ENCODE data around the gene ARHGEF16.

ARHGEF16 gene

GRCh38 chr1:3510956-3511250 lies 56.4 kb downstream of the ARHGEF16 start:
- no CpG with 5 or more reads among the region's 12 CpGs for WGBS (ENCODE audit: insufficient coverage, insufficient read length)
- DNase-seq (ENCODE audit: low read depth, low spot score): no peak
- Histone ChIP-seq H3K4me3 (ENCODE audit: low read length) (no peak overlapping the region), H3K4me1 (ENCODE audit: control insufficient read depth, insufficient read depth, low read length) (no peaks in the 10 kb centered on the region), H3K9me3 (ENCODE audit: control insufficient read depth, insufficient read depth, low read length) (no peaks in the 10 kb centered on the region), H3K27me3 (ENCODE audit: control insufficient read depth, insufficient read depth, low read length) (no peaks in the 10 kb centered on the region), H3K36me3 (ENCODE audit: control insufficient read depth, insufficient read depth, low read length) (peaks cover 3% of the 10 kb centered on the region; the same call in 1 of the 2 replicates), H3K27ac (ENCODE audit: low read length) (no peak overlapping the region)

- H3K4me3 ChIP-seq (ENCODE audit: low read length): no peak overlapping the region
- H3K27me3 ChIP-seq (ENCODE audit: control insufficient read depth, insufficient read depth, low read length): no peaks in the 10 kb centered on the region
- no peak for DNase-seq (ENCODE audit: low read depth, low spot score)
- no CpG with 5 or more reads among the region's 16 CpGs for WGBS (ENCODE audit: insufficient coverage, insufficient read length)
- H3K36me3 ChIP-seq (ENCODE audit: control insufficient read depth, insufficient read depth, low read length): peaks cover 3% of the 10 kb centered on the region; the same call in 1 of the 2 replicates
- no peaks in the 10 kb centered on the region for H3K9me3 ChIP-seq (ENCODE audit: control insufficient read depth, insufficient read depth, low read length)
- H3K4me1 ChIP-seq (ENCODE audit: control insufficient read depth, insufficient read depth, low read length): no peaks in the 10 kb centered on the region
- no peak overlapping the region for H3K27ac ChIP-seq (ENCODE audit: low read length)
These were observed 56.8 kb downstream of the ARHGEF16 start for GRCh38 chr1:3511306-3511705.

- H3K9me3 ChIP-seq (ENCODE audit: control insufficient read depth, insufficient read depth, low read length): no peaks in the 10 kb centered on the region
- no peak overlapping the region for H3K4me3 ChIP-seq (ENCODE audit: low read length)
- no peaks in the 10 kb centered on the region for H3K27me3 ChIP-seq (ENCODE audit: control insufficient read depth, insufficient read depth, low read length)
- no peak for DNase-seq (ENCODE audit: low read depth, low spot score)
- peaks cover 3% of the 10 kb centered on the region; the same call in 1 of the 2 replicates for H3K36me3 ChIP-seq (ENCODE audit: control insufficient read depth, insufficient read depth, low read length)
- H3K4me1 ChIP-seq (ENCODE audit: control insufficient read depth, insufficient read depth, low read length): no peaks in the 10 kb centered on the region
- no peak overlapping the region for H3K27ac ChIP-seq (ENCODE audit: low read length)
- no CpG with 5 or more reads among the region's 15 CpGs for WGBS (ENCODE audit: insufficient coverage, insufficient read length)
These were observed 57.4 kb downstream of the ARHGEF16 start for GRCh38 chr1:3511856-3512255.

GRCh38 chr1:3514404-3514803 lies 59.9 kb downstream of the ARHGEF16 start:
- no peaks in the 10 kb centered on the region for H3K4me1 ChIP-seq (ENCODE audit: control insufficient read depth, insufficient read depth, low read length)
- H3K9me3 ChIP-seq (ENCODE audit: control insufficient read depth, insufficient read depth, low read length): no peaks in the 10 kb centered on the region
- WGBS (ENCODE audit: insufficient coverage, insufficient read length): no CpG with 5 or more reads among the region's 17 CpGs
- H3K27me3 ChIP-seq (ENCODE audit: control insufficient read depth, insufficient read depth, low read length): no peaks in the 10 kb centered on the region
- no peak overlapping the region for H3K27ac ChIP-seq (ENCODE audit: low read length)
- no peak for DNase-seq (ENCODE audit: low read depth, low spot score)
- H3K4me3 ChIP-seq (ENCODE audit: low read length): no peak overlapping the region
- H3K36me3 ChIP-seq (ENCODE audit: control insufficient read depth, insufficient read depth, low read length): peaks cover 3% of the 10 kb centered on the region; the same call in 1 of the 2 replicates

- Histone ChIP-seq H3K4me1 (ENCODE audit: control insufficient read depth, insufficient read depth, low read length) (no peaks in the 10 kb centered on the region), H3K27ac (ENCODE audit: low read length) (no peak overlapping the region), H3K36me3 (ENCODE audit: control insufficient read depth, insufficient read depth, low read length) (peaks cover 3% of the 10 kb centered on the region; the same call in 1 of the 2 replicates), H3K4me3 (ENCODE audit: low read length) (no peak overlapping the region), H3K9me3 (ENCODE audit: control insufficient read depth, insufficient read depth, low read length) (no peaks in the 10 kb centered on the region), H3K27me3 (ENCODE audit: control insufficient read depth, insufficient read depth, low read length) (no peaks in the 10 kb centered on the region)
- no CpG with 5 or more reads among the region's 12 CpGs for WGBS (ENCODE audit: insufficient coverage, insufficient read length)
- no peak for DNase-seq (ENCODE audit: low read depth, low spot score)
These were observed 60.8 kb downstream of the ARHGEF16 start for GRCh38 chr1:3515272-3515671.

- Histone ChIP-seq H3K27me3 (ENCODE audit: control insufficient read depth, insufficient read depth, low read length) (no peaks in the 10 kb centered on the region), H3K4me3 (ENCODE audit: low read length) (no peak overlapping the region), H3K9me3 (ENCODE audit: control insufficient read depth, insufficient read depth, low read length) (no peaks in the 10 kb centered on the region), H3K27ac (ENCODE audit: low read length) (no peak overlapping the region), H3K36me3 (ENCODE audit: control insufficient read depth, insufficient read depth, low read length) (0 out of 2 replicates have a peak, but pooled peaks cover 3% of the 10 kb centered on the region), H3K4me1 (ENCODE audit: control insufficient read depth, insufficient read depth, low read length) (no peaks in the 10 kb centered on the region)
- whole genome bisulfite sequencing (ENCODE audit: insufficient coverage, insufficient read length): no CpG with 5 or more reads among the region's 19 CpGs
- no peak for DNase-seq (ENCODE audit: low read depth, low spot score)
These were observed 61.5 kb downstream of the ARHGEF16 start for GRCh38 chr1:3515774-3516480.

GRCh38 chr1:3516481-3516869 lies 62.0 kb downstream of the ARHGEF16 start:
- Histone ChIP-seq H3K4me1 (ENCODE audit: control insufficient read depth, insufficient read depth, low read length) (no peaks in the 10 kb centered on the region), H3K27ac (ENCODE audit: low read length) (no peak overlapping the region), H3K36me3 (ENCODE audit: control insufficient read depth, insufficient read depth, low read length) (0 out of 2 replicates have a peak, but pooled peaks cover 3% of the 10 kb centered on the region), H3K27me3 (ENCODE audit: control insufficient read depth, insufficient read depth, low read length) (no peaks in the 10 kb centered on the region), H3K9me3 (ENCODE audit: control insufficient read depth, insufficient read depth, low read length) (no peaks in the 10 kb centered on the region), H3K4me3 (ENCODE audit: low read length) (no peak overlapping the region)
- DNase-seq (ENCODE audit: low read depth, low spot score): no peak
- no CpG with 5 or more reads among the region's 15 CpGs for WGBS (ENCODE audit: insufficient coverage, insufficient read length)

GRCh38 chr1:3516911-3517675 lies 62.6 kb downstream of the ARHGEF16 start:
- Histone ChIP-seq H3K27ac (ENCODE audit: low read length) (no peak overlapping the region), H3K27me3 (ENCODE audit: control insufficient read depth, insufficient read depth, low read length) (no peaks in the 10 kb centered on the region), H3K4me3 (ENCODE audit: low read length) (no peak overlapping the region), H3K4me1 (ENCODE audit: control insufficient read depth, insufficient read depth, low read length) (no peaks in the 10 kb centered on the region), H3K36me3 (ENCODE audit: control insufficient read depth, insufficient read depth, low read length) (0 out of 2 replicates have a peak, but pooled peaks cover under 1% of the 10 kb centered on the region), H3K9me3 (ENCODE audit: control insufficient read depth, insufficient read depth, low read length) (no peaks in the 10 kb centered on the region)
- WGBS (ENCODE audit: insufficient coverage, insufficient read length): no CpG with 5 or more reads among the region's 27 CpGs
- no peak for DNase-seq (ENCODE audit: low read depth, low spot score)

- no peak overlapping the region for H3K4me3 ChIP-seq (ENCODE audit: low read length)
- no peak for DNase-seq (ENCODE audit: low read depth, low spot score)
- no peaks in the 10 kb centered on the region for H3K4me1 ChIP-seq (ENCODE audit: control insufficient read depth, insufficient read depth, low read length)
- no peaks in the 10 kb centered on the region for H3K36me3 ChIP-seq (ENCODE audit: control insufficient read depth, insufficient read depth, low read length)
- no CpG with 5 or more reads among the region's 12 CpGs for WGBS (ENCODE audit: insufficient coverage, insufficient read length)
- no peaks in the 10 kb centered on the region for H3K27me3 ChIP-seq (ENCODE audit: control insufficient read depth, insufficient read depth, low read length)
- no peaks in the 10 kb centered on the region for H3K9me3 ChIP-seq (ENCODE audit: control insufficient read depth, insufficient read depth, low read length)
- no peak overlapping the region for H3K27ac ChIP-seq (ENCODE audit: low read length)
These were observed 63.8 kb downstream of the ARHGEF16 start for GRCh38 chr1:3518256-3518655.

- H3K27me3 ChIP-seq (ENCODE audit: control insufficient read depth, insufficient read depth, low read length): no peaks in the 10 kb centered on the region
- H3K27ac ChIP-seq (ENCODE audit: low read length): no peak overlapping the region
- no peak overlapping the region for H3K4me3 ChIP-seq (ENCODE audit: low read length)
- no peak for DNase-seq (ENCODE audit: low read depth, low spot score)
- H3K4me1 ChIP-seq (ENCODE audit: control insufficient read depth, insufficient read depth, low read length): no peaks in the 10 kb centered on the region
- WGBS (ENCODE audit: insufficient coverage, insufficient read length): no CpG with 5 or more reads among the region's 8 CpGs
- H3K36me3 ChIP-seq (ENCODE audit: control insufficient read depth, insufficient read depth, low read length): no peaks in the 10 kb centered on the region
- H3K9me3 ChIP-seq (ENCODE audit: control insufficient read depth, insufficient read depth, low read length): no peaks in the 10 kb centered on the region
These were observed 64.3 kb downstream of the ARHGEF16 start for GRCh38 chr1:3518756-3519155.

All from iPS DF 6.9 (cell line).